Hematopoietic multipotent progenitor cell treated with erythropoietin and hydrocortisone succinate and interleukin-3 and kit ligand, for 17 days (in vitro differentiated cells): ENCODE measurements around the gene TFB1M.
"Not testable (repeated sequence)": the region's sequence is repeated elsewhere in the genome, so short reads cannot be mapped to it uniquely, and the experiment has no call there.

ENCODE experiments used
- DNase-seq: peaks from one replicate; pipeline ENCODE4 v3.0.0-alpha.2; 2015; ENCODE audit warnings: low spot score

The TFB1M gene

GRCh38 chr6:155329460-155330132, 15.3 kb upstream of the TFB1M start:
- no peak for DNase-seq

GRCh38 chr6:155328539-155329459, 14.5 kb upstream of the TFB1M start:
- no peak for DNase-seq

- DNase-seq, result no peak
Measured at GRCh38 chr6:155328074-155328538, 13.8 kb upstream of the TFB1M start.

GRCh38 chr6:155327326-155328073, 13.2 kb upstream of the TFB1M start:
- DNase-seq, result peak; percentile 59

GRCh38 chr6:155325700-155326516, 11.6 kb upstream of the TFB1M start:
- DNase-seq, result no peak

GRCh38 chr6:155324993-155325392, 10.7 kb upstream of the TFB1M start:
- no peak for DNase-seq

- DNase-seq, result no peak
Measured at GRCh38 chr6:155324172-155324571, 9.9 kb upstream of the TFB1M start.

- DNase-seq, result no peak
Measured at GRCh38 chr6:155319902-155320301, 5.6 kb upstream of the TFB1M start.

GRCh38 chr6:155317186-155317585, 2.9 kb upstream of the TFB1M start:
- DNase-seq, result no peak

- no peak for DNase-seq
Measured at GRCh38 chr6:155316419-155316818, 2.1 kb upstream of the TFB1M start.

GRCh38 chr6:155315516-155315871, 1.2 kb upstream of the TFB1M start:
- peak; percentile 24 for DNase-seq

- no peak for DNase-seq
Measured at GRCh38 chr6:155314773-155315515, 660 bp upstream of the TFB1M start.

GRCh38 chr6:155313602-155314091, 637 bp downstream of the TFB1M start:
- peak; percentile 23 for DNase-seq

- not testable (repeated sequence) for DNase-seq
Measured at GRCh38 chr6:155312950-155313349, 1.3 kb downstream of the TFB1M start.

GRCh38 chr6:155311583-155311982, 2.7 kb downstream of the TFB1M start:
- no peak for DNase-seq

- peak; percentile 12 for DNase-seq
Measured at GRCh38 chr6:155311086-155311485, 3.2 kb downstream of the TFB1M start.

GRCh38 chr6:155310596-155310995, 3.7 kb downstream of the TFB1M start:
- DNase-seq, result no peak

GRCh38 chr6:155309150-155309549, 5.1 kb downstream of the TFB1M start:
- DNase-seq, result no peak

- no peak for DNase-seq
Measured at GRCh38 chr6:155306958-155307357, 7.3 kb downstream of the TFB1M start.

GRCh38 chr6:155303361-155303870, 10.9 kb downstream of the TFB1M start:
- DNase-seq, result no peak

- DNase-seq, result no peak
Measured at GRCh38 chr6:155301867-155302266, 12.4 kb downstream of the TFB1M start.
